ENCODE measurements around the gene ALLC.

DNA sequence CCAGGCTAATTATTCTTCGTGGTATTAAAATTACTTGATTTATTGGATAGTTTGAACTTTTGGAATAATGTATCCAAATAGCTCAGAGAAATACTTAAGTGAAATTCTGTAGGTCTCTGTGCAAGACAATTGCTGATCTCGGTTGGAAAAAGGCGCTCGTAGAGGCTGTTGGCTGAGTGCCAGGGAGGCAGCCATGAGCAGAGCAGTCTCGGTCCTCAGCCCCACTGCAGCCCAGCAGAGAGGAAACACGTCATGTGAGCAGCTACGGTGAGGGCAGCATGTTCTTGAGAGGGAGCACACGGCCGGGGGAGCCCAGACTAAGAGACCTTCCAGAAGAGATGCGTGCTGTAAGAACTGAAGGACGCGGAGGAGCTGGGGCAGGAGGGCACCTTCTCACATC lies 87.9 kb downstream of the ALLC start:
- TF ChIP-seq EZH2phosphoT487 (IDR thresholded peaks at IDR 0.05; ENCODE audit: insufficient read depth, low read depth): no peak
- TF ChIP-seq EZH2 (IDR thresholded peaks at IDR 0.05; ENCODE audit: insufficient read depth, poor library complexity, severe bottlenecking): no peak
